ENCODE data around the gene TUBE1.

DNA sequence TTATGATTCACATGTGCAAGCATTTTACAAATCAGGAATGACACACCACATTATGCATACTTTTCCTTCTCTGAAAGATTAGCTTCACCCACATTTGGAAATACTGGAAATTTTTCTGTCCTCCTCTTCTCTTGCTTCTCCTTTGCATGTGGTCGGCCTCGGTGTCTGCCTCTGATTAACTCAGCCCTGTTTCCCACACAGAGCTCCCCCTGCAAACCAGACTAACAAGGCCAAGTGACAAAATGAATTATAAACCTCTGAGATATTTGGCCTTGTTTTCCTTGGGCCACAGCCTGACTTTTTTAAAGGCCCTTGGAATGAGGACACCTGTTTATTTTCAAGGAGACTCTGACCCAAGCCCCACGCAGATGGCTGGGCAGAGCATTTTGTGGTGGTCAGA is 42.4 kb downstream of the TUBE1 start:
- TF ChIP-seq ATF7 (IDR thresholded peaks at IDR 0.05; ENCODE audit: low read depth): no peak
- no peak for TF ChIP-seq ESRRA (IDR thresholded peaks at IDR 0.05; ENCODE audit: low read length)
- TF ChIP-seq HDAC6 (IDR thresholded peaks at IDR 0.05; ENCODE audit: unreplicated experiment): no peak
- TF ChIP-seq ZNF207 (IDR thresholded peaks at IDR 0.05; ENCODE audit: borderline replicate concordance): no peak
- no peak for TF ChIP-seq BHLHE40 (IDR thresholded peaks at IDR 0.05; ENCODE audit: borderline replicate concordance in 1 of 2, low read depth in 2 of 2, low read length in 1 of 2)
- TF ChIP-seq, protein P1, sequence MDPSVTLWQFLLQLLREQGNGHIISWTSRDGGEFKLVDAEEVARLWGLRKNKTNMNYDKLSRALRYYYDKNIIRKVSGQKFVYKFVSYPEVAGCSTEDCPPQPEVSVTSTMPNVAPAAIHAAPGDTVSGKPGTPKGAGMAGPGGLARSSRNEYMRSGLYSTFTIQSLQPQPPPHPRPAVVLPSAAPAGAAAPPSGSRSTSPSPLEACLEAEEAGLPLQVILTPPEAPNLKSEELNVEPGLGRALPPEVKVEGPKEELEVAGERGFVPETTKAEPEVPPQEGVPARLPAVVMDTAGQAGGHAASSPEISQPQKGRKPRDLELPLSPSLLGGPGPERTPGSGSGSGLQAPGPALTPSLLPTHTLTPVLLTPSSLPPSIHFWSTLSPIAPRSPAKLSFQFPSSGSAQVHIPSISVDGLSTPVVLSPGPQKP (IDR thresholded peaks at IDR 0.05; ENCODE audit: low read depth, low read length): no peak

All from GM12878 (cell line).